HG02970 (cell line): ENCODE data around the gene TAF13.
"Not testable (repeated sequence)": the region's sequence is repeated elsewhere in the genome, so short reads cannot be mapped to it uniquely, and the experiment has no call there.

Experiments
- ATAC-seq: cut with Tn5 transposase; IDR thresholded peaks from one replicate; pipeline ENCODE4 v1.9.1; 2021; ENCODE audit warnings: mild to moderate bottlenecking, moderate library complexity, moderate number of reproducible peaks; ENCODE audit not compliant: unreplicated experiment, low FRiP score

TAF13 gene

DNA sequence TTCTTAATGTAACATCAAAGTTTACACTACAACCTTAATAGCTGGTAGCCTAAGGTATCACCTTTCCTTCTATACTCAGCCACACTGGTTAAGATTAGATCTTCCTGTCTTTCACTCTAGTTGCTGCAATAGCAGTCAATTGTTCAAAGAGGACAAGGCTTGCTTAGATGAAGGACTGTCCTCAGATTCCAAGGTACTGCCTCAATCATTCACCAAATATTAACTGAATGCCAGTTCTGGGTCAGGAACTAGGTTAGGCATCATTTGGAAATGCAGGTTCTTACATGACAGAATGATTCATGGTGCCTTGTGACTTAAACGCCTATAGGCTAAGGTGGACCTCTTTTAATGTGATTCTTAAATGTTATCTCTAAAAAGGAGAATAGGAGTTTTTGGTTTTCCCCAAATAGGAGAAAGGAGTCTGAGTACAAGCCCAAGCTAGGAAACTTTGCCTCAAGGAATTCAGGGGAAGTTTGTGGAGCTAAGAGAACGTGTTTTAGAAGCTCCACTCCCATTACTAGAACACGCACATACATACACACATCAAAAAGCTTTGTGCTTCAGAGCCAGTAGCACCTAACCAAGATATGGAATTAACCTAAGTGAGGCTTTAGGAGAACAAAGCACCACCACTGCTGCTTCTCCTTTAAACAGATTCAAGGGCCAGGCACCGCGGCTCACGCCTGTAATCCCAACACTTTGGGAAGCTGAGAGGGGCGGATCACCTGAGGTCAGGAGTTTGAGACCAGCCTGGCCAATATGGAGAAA is 25.4 kb downstream of the TAF13 start:
- ATAC-seq, result no peak

GRCh38 chr1:109048335-109048734 is 27.5 kb downstream of the TAF13 start:
- no peak for ATAC-seq

DNA sequence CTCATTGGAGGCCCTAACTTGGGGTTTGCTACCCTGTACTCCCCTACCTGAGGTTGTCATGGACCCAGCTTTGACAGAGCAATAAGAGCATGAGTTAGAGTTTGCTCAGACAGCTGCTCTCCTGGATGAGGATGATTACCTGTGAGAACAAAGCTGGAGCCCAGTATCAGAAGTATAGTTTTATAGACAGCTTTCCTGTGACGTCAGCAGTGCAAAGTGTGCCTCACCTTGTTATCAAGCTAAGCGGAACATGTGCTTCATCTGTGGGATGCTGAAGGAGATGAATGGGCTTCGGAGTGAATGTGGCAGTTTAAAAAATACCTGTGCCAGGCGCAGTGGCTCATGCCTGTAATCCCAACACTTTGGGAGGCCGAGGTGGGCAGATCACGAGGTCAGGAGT is 28.5 kb downstream of the TAF13 start:
- ATAC-seq, result no peak

GRCh38 chr1:109046671-109047070 is 29.1 kb downstream of the TAF13 start:
- ATAC-seq, result no peak

DNA sequence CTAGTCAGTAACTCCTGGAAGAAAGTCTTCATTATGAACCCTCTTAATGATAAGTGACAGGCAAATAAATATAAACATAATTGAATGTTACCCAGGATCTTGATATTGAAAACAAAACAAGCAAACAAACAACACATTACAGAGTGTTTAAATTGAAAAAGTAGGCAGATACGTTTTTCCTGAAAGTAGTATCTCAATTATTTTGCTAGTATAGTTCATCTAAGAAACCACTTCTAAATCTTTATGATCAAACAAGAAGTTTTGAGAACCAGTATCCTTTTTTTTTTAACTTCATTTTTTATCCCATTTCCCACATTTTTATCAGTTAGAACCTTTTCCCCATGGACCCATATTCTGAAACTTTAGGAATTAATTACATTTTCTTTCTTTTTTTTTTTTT is 30.2 kb downstream of the TAF13 start:
- no peak for ATAC-seq

GRCh38 chr1:109041621-109042468 is 34.0 kb downstream of the TAF13 start, which contains the start of gene WDR47:
Gene WDR47 (minus strand): TSS chr1:109042102. CDS start chr1:109023512, 18,590 bp downstream.
- ATAC-seq, result peak; percentile 93

DNA sequence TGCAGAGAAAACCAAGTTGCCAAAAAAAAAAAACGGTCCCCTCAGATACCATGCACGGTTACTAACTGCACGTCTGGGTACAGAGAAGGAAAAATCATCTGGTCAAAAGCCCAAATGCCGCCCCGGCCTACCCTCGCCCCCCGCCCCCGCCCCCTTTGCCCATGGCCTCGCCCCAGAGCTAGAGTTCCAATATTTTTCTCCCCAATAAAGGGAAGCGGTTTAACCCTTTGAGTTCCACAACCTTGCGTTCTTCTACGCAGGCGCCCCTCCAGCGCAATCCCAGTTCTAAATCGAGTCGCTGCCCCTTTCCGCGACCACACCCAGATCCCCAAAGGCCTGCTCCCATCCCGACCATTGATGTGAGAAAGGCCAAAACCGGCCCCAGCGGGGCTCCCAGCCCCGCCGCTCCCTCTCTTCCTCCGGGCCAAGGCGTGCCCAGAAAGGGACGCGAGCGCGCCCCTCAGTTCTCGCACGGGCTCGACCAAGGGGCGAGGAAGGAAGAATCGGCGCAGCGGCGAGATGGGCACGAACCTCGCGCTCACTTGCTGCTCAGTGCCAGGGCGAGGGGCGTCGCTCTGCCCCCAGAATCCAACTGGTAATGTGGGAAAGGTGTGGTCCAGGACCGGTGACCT is 34.7 kb downstream of the TAF13 start:
- peak; percentile 6 for ATAC-seq

GRCh38 chr1:109040627-109040988 is 35.2 kb downstream of the TAF13 start:
- ATAC-seq, result no peak

- ATAC-seq, result no peak
Observed at GRCh38 chr1:109034382-109034781, 41.4 kb downstream of the TAF13 start.

GRCh38 chr1:109029493-109029892 is 46.3 kb downstream of the TAF13 start:
- not testable (repeated sequence) for ATAC-seq

GRCh38 chr1:109027841-109028240 is 48.0 kb downstream of the TAF13 start:
- ATAC-seq, result no peak

DNA sequence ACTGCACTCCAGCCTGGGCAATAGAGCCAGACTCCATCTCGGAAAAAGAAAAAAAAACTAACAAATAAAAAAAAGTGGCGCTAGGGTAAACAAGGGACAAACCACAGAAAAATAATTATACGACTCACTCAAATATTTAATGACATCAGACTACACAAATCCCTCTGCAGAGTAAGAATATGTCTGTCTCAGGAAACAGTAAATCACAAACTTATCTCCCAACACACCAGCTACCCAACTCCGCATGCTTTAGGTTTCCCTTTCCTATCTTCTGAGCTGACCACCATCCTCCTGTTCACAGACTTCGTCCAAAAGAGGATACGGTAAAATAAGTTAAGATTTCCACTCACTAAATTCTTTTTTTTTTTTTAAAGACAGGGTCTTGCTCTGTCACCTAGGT is 50.1 kb downstream of the TAF13 start:
- ATAC-seq, result no peak

GRCh38 chr1:109024646-109025045 is 51.2 kb downstream of the TAF13 start:
- no peak for ATAC-seq

GRCh38 chr1:109020693-109021257 is 55.0 kb downstream of the TAF13 start:
- ATAC-seq, result no peak

GRCh38 chr1:109017719-109018118 is 58.1 kb downstream of the TAF13 start:
- ATAC-seq, result not testable (repeated sequence)

DNA sequence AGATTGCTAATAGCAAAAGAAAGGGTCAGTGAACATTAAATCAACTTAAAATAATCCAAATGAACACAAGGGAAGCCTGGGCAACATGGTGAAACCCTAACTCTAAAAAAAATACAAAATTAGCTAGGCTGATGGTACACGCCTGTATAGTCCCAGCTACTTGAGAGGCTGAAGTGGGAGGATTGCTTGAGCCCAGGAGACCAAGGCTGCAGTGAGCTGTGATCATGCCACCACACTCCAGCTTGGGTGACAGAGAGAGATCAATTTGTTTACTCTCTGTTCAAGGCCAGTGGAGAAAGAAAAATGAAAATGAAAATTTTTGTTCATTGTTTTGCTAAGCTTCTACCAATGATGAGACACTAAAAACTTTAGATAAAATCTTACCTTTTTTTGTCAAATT is 58.7 kb downstream of the TAF13 start:
- no peak for ATAC-seq
